Adrenal gland (tissue), 5 donors: Measurements from ENCODE around the gene TMEM207.

ENCODE experiments used
- POLR2A ChIP-seq, 2 donors: fragments of 450-650 bp; IDR thresholded peaks; one replicate each; pipeline ENCODE4 v1.6.1; 2017; ENCODE audit warnings: antibody characterized with exemption in 2 of 2, mild to moderate bottlenecking in 2 of 2, moderate library complexity in 1 of 2
- TF ChIP-seq, protein P1 (sequence below), 6 experiments: fragments of 450-650 bp in 4 of 6; fragments of 200-600 bp in 2 of 6; sonication (generic) in 1 of 6; IDR thresholded peaks; 1 replicate in 5 of 6; 2 replicates in 1 of 6; pipeline versions ENCODE4 v1.5.1 to v1.8.0; 2016 to 2021; ENCODE audit warnings: antibody characterized with exemption in 6 of 6, mild to moderate bottlenecking in 2 of 6, moderate library complexity in 1 of 6
- donor health status: DM: no; HTN: no; CAD: no.

DNA sequence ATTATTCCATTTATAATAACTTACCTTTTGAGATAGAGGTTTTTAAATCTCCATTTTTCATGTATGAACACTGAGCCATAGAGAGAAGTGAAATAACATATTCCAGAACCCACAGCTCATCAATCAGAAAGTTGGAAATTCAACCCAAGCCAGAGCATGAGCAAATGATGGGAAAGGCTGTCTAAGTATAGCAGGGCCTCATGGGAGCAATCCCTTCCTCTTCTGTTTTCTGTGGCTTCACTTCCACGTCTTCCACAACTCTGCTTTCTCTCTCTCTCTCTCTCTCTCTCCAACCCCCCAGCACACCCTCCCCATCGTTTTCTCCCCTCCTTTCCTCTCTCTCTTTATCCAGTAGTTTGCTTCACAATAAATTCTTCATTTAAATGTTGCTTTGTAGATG is 49.4 kb upstream of the TMEM207 start:
- TF ChIP-seq, protein P1, sequence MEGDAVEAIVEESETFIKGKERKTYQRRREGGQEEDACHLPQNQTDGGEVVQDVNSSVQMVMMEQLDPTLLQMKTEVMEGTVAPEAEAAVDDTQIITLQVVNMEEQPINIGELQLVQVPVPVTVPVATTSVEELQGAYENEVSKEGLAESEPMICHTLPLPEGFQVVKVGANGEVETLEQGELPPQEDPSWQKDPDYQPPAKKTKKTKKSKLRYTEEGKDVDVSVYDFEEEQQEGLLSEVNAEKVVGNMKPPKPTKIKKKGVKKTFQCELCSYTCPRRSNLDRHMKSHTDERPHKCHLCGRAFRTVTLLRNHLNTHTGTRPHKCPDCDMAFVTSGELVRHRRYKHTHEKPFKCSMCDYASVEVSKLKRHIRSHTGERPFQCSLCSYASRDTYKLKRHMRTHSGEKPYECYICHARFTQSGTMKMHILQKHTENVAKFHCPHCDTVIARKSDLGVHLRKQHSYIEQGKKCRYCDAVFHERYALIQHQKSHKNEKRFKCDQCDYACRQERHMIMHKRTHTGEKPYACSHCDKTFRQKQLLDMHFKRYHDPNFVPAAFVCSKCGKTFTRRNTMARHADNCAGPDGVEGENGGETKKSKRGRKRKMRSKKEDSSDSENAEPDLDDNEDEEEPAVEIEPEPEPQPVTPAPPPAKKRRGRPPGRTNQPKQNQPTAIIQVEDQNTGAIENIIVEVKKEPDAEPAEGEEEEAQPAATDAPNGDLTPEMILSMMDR (IDR thresholded peaks at IDR 0.05), result no peak
- no peak for TF ChIP-seq POLR2A (IDR thresholded peaks at IDR 0.05)
